HepG2 (cell line): ENCODE measurements around the gene NMUR1. TPM values are rescaled to one million over a fixed set of nuclear protein-coding genes. Genes with fewer than 3 reads are reported as not detected.
A peak's percentile ranks its signal among the peaks of the same experiment; 100 is the strongest.

ENCODE experiments used
- ATAC-seq: fragments of 200-7000 bp; cut with Tn5 transposase; 3 replicates; pipeline ENCODE4 v1.9.1; 2020; ENCODE audit warnings: mild to moderate bottlenecking, moderate library complexity
- BruUV-seq: library from RNA; stranded (reverse); fragments of 400-500 nt; replicated peaks from 2 replicates; lab custom pipeline; 2021; lab: Mats Ljungman, UMichigan
- CTCF ChIA-PET: fragments of 300-600 bp; formaldehyde crosslinking; extraction: SDS; loops from one replicate; lab custom pipeline; 2021; ENCODE audit warnings: low total read pairs, inconsistent platforms, low intra/inter-chr PET ratio; lab: Yijun Ruan, JAX
- POLR2A ChIA-PET: fragments of 350-600 bp; sonication (Branson Sonifier 250); formaldehyde crosslinking; loops from one replicate; lab custom pipeline; 2020; ENCODE audit warnings: antibody characterized with exemption, inconsistent platforms; lab: Yijun Ruan, JAX
- DNase-seq: peaks from one replicate; pipeline ENCODE4 v3.0.0-alpha.2; 2015; ENCODE audit warnings: low spot score
- FAIRE-seq: peaks from 3 replicates; lab custom pipeline; 2011; peaks lifted over from hg19 to GRCh38; lab: Jason Lieb, UNC
- H2AFZ ChIP-seq: one replicate; pipeline ENCODE4 v1.6.1; 2011; ENCODE audit warnings: low read length, inconsistent platforms
- H3K27ac ChIP-seq: fragments of 300-600 bp; 3 replicates; pipeline ENCODE4 v1.8.0; 2011; ENCODE audit warnings: mixed run types, mild to moderate bottlenecking, mixed read lengths, low read length, inconsistent platforms; ENCODE audit not compliant: insufficient read depth; ENCODE audit errors: extremely low read length
- H3K27me3 ChIP-seq, 2 experiments: fragments of 200-600 bp in 1 of 2; 2 replicates in 1 of 2; 3 replicates in 1 of 2; pipeline versions ENCODE4 v1.6.0 to v1.8.0; 2011; ENCODE audit warnings: low read length in 2 of 2, mild to moderate bottlenecking in 2 of 2, moderate library complexity in 2 of 2, inconsistent platforms in 1 of 2; ENCODE audit not compliant: insufficient read depth in 2 of 2, control insufficient read depth in 1 of 2
- H3K36me3 ChIP-seq, 2 experiments: fragments of 200-600 bp in 1 of 2; replicated peaks in 1 of 2; 2 replicates in 1 of 2; 3 replicates in 1 of 2; pipeline versions ENCODE4 v1.5.1 to v1.8.0; 2011; ENCODE audit warnings: low read length in 2 of 2, inconsistent platforms in 1 of 2; ENCODE audit not compliant: insufficient read depth in 2 of 2, control insufficient read depth in 1 of 2
- H3K4me1 ChIP-seq: 2 replicates; pipeline ENCODE4 v1.5.1; 2012; ENCODE audit warnings: low read length, inconsistent platforms; ENCODE audit not compliant: insufficient read depth
- H3K4me2 ChIP-seq: 2 replicates; pipeline ENCODE4 v1.6.0; 2011; ENCODE audit warnings: low read depth, low read length, inconsistent platforms
- H3K4me3 ChIP-seq, 3 experiments: fragments of 200-600 bp in 1 of 3; sonication (generic), shearing (Covaris generic) in 1 of 3; replicated peaks in 1 of 3; 2 replicates each; pipeline ENCODE4 v1.5.1; 2011 to 2016; ENCODE audit warnings: low read length in 3 of 3, inconsistent platforms in 2 of 3, low read depth in 2 of 3, mild to moderate bottlenecking in 2 of 3, control low read depth in 1 of 3, mixed read lengths in 1 of 3; ENCODE audit not compliant: insufficient read depth in 1 of 3
- H3K79me2 ChIP-seq: one replicate; pipeline ENCODE4 v1.6.1; 2011; ENCODE audit warnings: low read length, inconsistent platforms; ENCODE audit not compliant: insufficient read depth
- H3K9ac ChIP-seq: 2 replicates; pipeline ENCODE4 v1.6.0; 2011; ENCODE audit warnings: mild to moderate bottlenecking, low read depth, low read length, inconsistent platforms; ENCODE audit not compliant: insufficient read depth
- H3K9me3 ChIP-seq: 2 replicates; pipeline ENCODE4 v1.5.1; 2012; ENCODE audit warnings: mild to moderate bottlenecking, low read length
- H4K20me1 ChIP-seq: 2 replicates; pipeline ENCODE4 v1.6.0; 2011; ENCODE audit warnings: inconsistent platforms, mild to moderate bottlenecking, low read length, moderate library complexity; ENCODE audit not compliant: insufficient read depth
- EP300 ChIP-seq, 3 experiments: sonication (generic) in 1 of 3; formaldehyde crosslinking in 1 of 3; IDR thresholded peaks; 2 replicates each; pipeline versions ENCODE4 v1.5.1 to v1.6.1; 2011 to 2020; ENCODE audit warnings: low read depth in 2 of 3, low read length in 2 of 3, borderline replicate concordance in 1 of 3, improper control_type of control experiment in 1 of 3, mild to moderate bottlenecking in 1 of 3, missing genetic modification reagents in 1 of 3, moderate library complexity in 1 of 3
- NR1H2 ChIP-seq: sonication (generic); formaldehyde crosslinking; IDR thresholded peaks from 2 replicates; pipeline ENCODE4 v1.8.1; 2022; ENCODE audit warnings: low read depth, missing genetic modification reagents, borderline replicate concordance
- POGZ ChIP-seq: sonication (generic); formaldehyde crosslinking; IDR thresholded peaks from 2 replicates; pipeline ENCODE4 v1.4.0; 2020; ENCODE audit warnings: mild to moderate bottlenecking, missing genetic modification reagents
- SRSF4 ChIP-seq: fragments of 200-400 bp; formaldehyde crosslinking; IDR thresholded peaks from one replicate; pipeline ENCODE4 v1.6.1; 2018; ENCODE audit warnings: mild to moderate bottlenecking, low read depth, low read length, moderate library complexity; ENCODE audit not compliant: poor library complexity, severe bottlenecking
- TEAD3 ChIP-seq: optimal IDR thresholded peaks from 2 replicates; pipeline ENCODE3; 2016; ENCODE audit warnings: borderline replicate concordance
- XRCC5 ChIP-seq: fragments of 200-400 bp; formaldehyde crosslinking; optimal IDR thresholded peaks from 2 replicates; pipeline ENCODE3; 2017; ENCODE audit warnings: mild to moderate bottlenecking, low read length
- ZNF678 ChIP-seq: sonication (generic); formaldehyde crosslinking; IDR thresholded peaks from 2 replicates; pipeline ENCODE4 v1.4.0; 2020; ENCODE audit warnings: mild to moderate bottlenecking, missing genetic modification reagents
- WGBS: methylation state at CpG from one replicate; pipeline ENCODE4 v1.1.6; 2017; ENCODE audit warnings: low lambda C conversion rate; 5-methylcytosine and 5-hydroxymethylcytosine counted together
- in situ Hi-C: cut with HindIII; loops from 2 replicates; pipeline ENCODE4 v1.10.0; 2017; ENCODE audit warnings: low pct_unique_long_range_greater_than_20kb; ENCODE audit not compliant: extremely low pct_ligation_motif_present
- intact Hi-C: fragments of 100-400 bp; cut with micrococcal nuclease; formaldehyde crosslinking; loops from one replicate; pipeline ENCODE4 v1.10.0; 2022; ENCODE audit not compliant: unreplicated experiment
- polyA plus RNA-seq, 8 experiments: library from polyadenylated mRNA; depleted of rRNA in 3 of 8; stranded (reverse) in 7 of 8; unstranded in 1 of 8; fragments of >200 nt; fragmentation: Illumina TruSeq in 4 of 8; extraction: Trizol in 4 of 8; gene quantifications; 2 replicates each; pipeline versions ENCODE4 v1.2.1 to v1.2.3, GENCODE V29; 2011 to 2016; ENCODE audit warnings: low read depth in 4 of 8, missing spikeins in 1 of 8, mixed read lengths in 1 of 8; ENCODE audit not compliant: insufficient read depth in 1 of 8
- total RNA-seq, 5 experiments: library from RNA; depleted of rRNA; stranded (reverse); fragments of >200 nt; fragmentation: Illumina TruSeq; extraction: Trizol; gene quantifications; 2 replicates each; pipeline ENCODE4 v1.2.3, GENCODE V29; 2016; ENCODE audit warnings: low read depth in 1 of 5
- TF ChIP-seq, protein P1 (sequence below): sonication (generic); formaldehyde crosslinking; IDR thresholded peaks from 2 replicates; pipeline ENCODE4 v1.4.0; 2020; ENCODE audit warnings: missing genetic modification reagents, mild to moderate bottlenecking, borderline replicate concordance

NMUR1 gene
- total and polyA plus RNA-seq, 2 of the 13 experiments (the other 11 are each of a cell fraction or from before 2014, with no cell fraction given), result not detected

DNA sequence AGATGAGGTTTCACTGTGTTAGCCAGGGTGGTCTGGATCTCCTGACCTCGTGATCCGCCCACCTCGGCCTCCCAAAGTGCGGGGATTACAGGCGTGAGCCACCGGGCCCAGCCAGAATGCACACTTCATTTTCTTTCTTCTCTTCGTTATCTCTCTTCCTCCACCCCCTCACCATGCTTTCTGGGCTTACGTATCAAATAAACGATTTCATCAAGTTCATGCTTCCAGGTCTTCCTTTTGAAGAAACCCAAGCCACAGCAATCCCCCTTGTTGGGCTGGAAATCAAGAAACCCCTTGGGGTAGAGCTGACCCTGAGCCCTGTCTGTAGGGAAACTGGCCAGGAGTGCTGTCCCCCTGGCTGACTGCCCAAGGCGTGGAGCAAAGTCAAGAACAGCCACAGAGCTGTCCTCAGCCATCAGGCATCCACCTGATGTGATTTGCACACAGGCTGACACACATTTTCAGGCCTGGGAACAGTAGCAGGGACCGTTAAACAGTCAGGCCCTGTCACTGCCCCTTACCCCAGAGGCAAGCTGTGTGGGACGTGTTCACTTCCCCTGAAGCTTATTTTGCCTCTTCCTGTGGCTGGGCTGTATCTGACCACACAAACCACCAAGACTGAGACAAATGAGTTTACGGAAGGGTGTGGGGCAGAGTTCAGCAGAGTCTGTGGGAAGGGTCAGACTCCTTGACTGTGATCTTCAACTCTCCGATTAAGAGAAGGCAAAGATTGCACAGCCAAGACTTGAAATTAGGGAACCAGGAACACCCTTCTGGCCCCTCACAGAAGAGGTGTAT lies 15.1 kb upstream of the NMUR1 start:
- FAIRE-seq, result no peak
- H3K9ac ChIP-seq, result no peak overlapping the region
- POLR2A ChIA-PET, result interaction anchor here (0.5 kb wide), 1 partner anchor 93 kb away, joined by 3 read pairs; no protein-coding TSS in a partner anchor

More for the DNA sequence above, 15.1 kb upstream of the NMUR1 start:
- no peak overlapping the region for H3K4me3 ChIP-seq
- CTCF ChIA-PET, result no interaction called here
- in situ Hi-C loops (no loop called here), intact Hi-C loops (no loop called here)
- ATAC-seq (peak; percentile 42; the same call in 2 of the 3 replicates), DNase-seq (no peak)
- H3K4me2 ChIP-seq, result no peak overlapping the region
- no peak overlapping the region for H2AFZ ChIP-seq
- H3K27ac ChIP-seq, result no peak overlapping the region
- no peaks in the 10 kb centered on the region for H3K36me3 ChIP-seq
- H4K20me1 ChIP-seq, result no peaks in the 10 kb centered on the region
- no TSS peak for BruUV-seq
- no peaks in the 10 kb centered on the region for H3K4me1 ChIP-seq
- TF ChIP-seq EP300 (IDR thresholded peaks at IDR 0.05; ENCODE audit: low read depth in 2 of 2, low read length in 2 of 2), result no peak
- TF ChIP-seq EP300 (CRISPR knock-in tag; IDR thresholded peaks at IDR 0.05; ENCODE audit: borderline replicate concordance), result no peak
- no peak for TF ChIP-seq ZNF678 (CRISPR knock-in tag)
- TF ChIP-seq, protein P1, sequence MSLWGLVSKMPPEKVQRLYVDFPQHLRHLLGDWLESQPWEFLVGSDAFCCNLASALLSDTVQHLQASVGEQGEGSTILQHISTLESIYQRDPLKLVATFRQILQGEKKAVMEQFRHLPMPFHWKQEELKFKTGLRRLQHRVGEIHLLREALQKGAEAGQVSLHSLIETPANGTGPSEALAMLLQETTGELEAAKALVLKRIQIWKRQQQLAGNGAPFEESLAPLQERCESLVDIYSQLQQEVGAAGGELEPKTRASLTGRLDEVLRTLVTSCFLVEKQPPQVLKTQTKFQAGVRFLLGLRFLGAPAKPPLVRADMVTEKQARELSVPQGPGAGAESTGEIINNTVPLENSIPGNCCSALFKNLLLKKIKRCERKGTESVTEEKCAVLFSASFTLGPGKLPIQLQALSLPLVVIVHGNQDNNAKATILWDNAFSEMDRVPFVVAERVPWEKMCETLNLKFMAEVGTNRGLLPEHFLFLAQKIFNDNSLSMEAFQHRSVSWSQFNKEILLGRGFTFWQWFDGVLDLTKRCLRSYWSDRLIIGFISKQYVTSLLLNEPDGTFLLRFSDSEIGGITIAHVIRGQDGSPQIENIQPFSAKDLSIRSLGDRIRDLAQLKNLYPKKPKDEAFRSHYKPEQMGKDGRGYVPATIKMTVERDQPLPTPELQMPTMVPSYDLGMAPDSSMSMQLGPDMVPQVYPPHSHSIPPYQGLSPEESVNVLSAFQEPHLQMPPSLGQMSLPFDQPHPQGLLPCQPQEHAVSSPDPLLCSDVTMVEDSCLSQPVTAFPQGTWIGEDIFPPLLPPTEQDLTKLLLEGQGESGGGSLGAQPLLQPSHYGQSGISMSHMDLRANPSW (CRISPR knock-in tag), result no peak
- TF ChIP-seq POGZ (CRISPR knock-in tag), result no peak
- no peak for TF ChIP-seq TEAD3
- TF ChIP-seq SRSF4, result no peak
- no peak for TF ChIP-seq XRCC5
- no peak for TF ChIP-seq NR1H2
- H3K27me3 ChIP-seq, result peaks cover 0 to 8% of the 10 kb centered on the region in 2 experiments; a peak in 1 of 5 replicates
- no peaks in the 10 kb centered on the region for H3K9me3 ChIP-seq
- H3K79me2 ChIP-seq, result no peaks in the 10 kb centered on the region
- 44% methylated on average over 14 of the region's 14 CpGs for WGBS
